ENCODE measurements around the gene SLC6A4.

GRCh38 chr17:30217746-30218245 lies 17.7 kb downstream of the SLC6A4 start:
- TF ChIP-seq FOXA1 (IDR thresholded peaks at IDR 0.05) (no peak), CTCF (IDR thresholded peaks at IDR 0.05; ENCODE audit: low read depth, low read length, missing input control) (no peak)

Data from liver (tissue), 2 donors.